NT2/D1 (cell line): ENCODE data around the gene LDAF1.

Experiments used
- SUZ12 ChIP-seq: IDR thresholded peaks from 2 replicates; pipeline ENCODE4 v1.6.1; 2011; ENCODE audit not compliant: insufficient read length, insufficient read depth; ENCODE audit errors: extremely low read depth
- YY1 ChIP-seq: IDR thresholded peaks from 2 replicates; pipeline ENCODE4 v1.6.1; 2011; ENCODE audit not compliant: insufficient read length, insufficient read depth
- ZNF274 ChIP-seq: IDR thresholded peaks from 2 replicates; pipeline ENCODE4 v1.6.1; 2011; ENCODE audit warnings: mild to moderate bottlenecking, low read depth, low read length

GRCh38 chr16:21125191-21125590, 33.3 kb upstream of the LDAF1 start:
- TF ChIP-seq ZNF274, result no peak
- no peak for TF ChIP-seq SUZ12
- no peak for TF ChIP-seq YY1
